Right atrium auricular region (tissue), 2 donors: Measurements from ENCODE around the gene RPRD2. TPM values are rescaled to one million over a fixed set of nuclear protein-coding genes. Genes with fewer than 3 reads are reported as not detected.

Source experiments
- DNase-seq: peaks from one replicate; pipeline ENCODE4 v3.0.0-alpha.2; 2019; ENCODE audit warnings: low spot score
- H3K27ac ChIP-seq, 2 donors: fragments of 200-600 bp; sonication (generic); 1 replicate in 1 of 2; 2 replicates in 1 of 2; pipeline ENCODE4 v1.5.1; 2016 to 2019
- H3K27me3 ChIP-seq, 2 donors: fragments of 200-600 bp; sonication (generic); one replicate each; pipeline versions ENCODE4 v1.5.1 to v1.6.0; 2017 to 2019
- H3K36me3 ChIP-seq: fragments of 200-600 bp; sonication (generic); one replicate; pipeline ENCODE4 v1.5.1; 2016
- H3K4me1 ChIP-seq, 2 donors: fragments of 200-600 bp; sonication (generic); one replicate each; pipeline versions ENCODE4 v1.5.1 to v1.6.0; 2017 to 2019
- H3K4me3 ChIP-seq, 2 donors: fragments of 200-600 bp; sonication (generic); 1 replicate in 1 of 2; 2 replicates in 1 of 2; pipeline ENCODE4 v1.5.1; 2017 to 2019; ENCODE audit warnings: mild to moderate bottlenecking in 1 of 2, moderate library complexity in 1 of 2
- H3K9me3 ChIP-seq, 2 donors: fragments of 200-600 bp; sonication (generic); one replicate each; pipeline ENCODE4 v1.5.1; 2019
- total RNA-seq, 2 donors: library from RNA; depleted of rRNA; stranded (reverse); fragments of >200 nt; gene quantifications; one replicate each; pipeline ENCODE4 v1.1.0, GENCODE V29; 2016
- TF ChIP-seq, protein P1 (sequence below), 2 donors: fragments of 200-600 bp; sonication (generic); IDR thresholded peaks; one replicate each; pipeline ENCODE4 v1.5.1; 2019; ENCODE audit warnings: antibody characterized with exemption in 2 of 2

RPRD2 gene
- total RNA-seq, 2 donors from 2014 or later: 18.5 to 24.0 TPM

DNA sequence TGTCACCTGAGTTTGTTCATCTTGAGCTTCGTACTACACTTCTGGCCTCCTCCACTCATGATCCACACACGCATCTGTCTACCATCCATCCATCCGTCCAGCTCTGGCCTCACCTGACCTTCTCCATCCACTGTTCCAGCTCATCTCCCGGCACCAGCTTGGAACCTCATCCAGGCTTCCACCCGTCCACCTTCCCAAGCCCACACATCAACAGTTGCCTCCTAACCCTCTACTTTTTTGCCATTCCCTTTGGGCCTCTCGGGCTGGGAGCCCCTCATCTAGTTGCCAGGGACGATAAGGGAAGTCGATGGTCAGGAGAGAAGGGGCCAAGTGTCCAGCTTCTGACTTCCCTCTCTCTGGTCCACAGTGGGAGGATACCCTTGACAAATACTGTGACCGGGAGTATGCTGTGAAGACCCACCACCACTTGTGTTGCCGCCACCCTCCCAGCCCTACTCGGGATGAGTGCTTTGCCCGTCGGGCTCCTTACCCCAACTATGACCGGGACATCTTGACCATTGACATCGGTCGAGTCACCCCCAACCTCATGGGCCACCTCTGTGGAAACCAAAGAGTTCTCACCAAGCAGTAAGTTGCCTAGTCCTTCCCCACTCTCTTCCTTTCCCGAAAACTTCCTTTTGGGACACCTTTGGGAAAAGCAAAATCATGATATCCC is 148.2 kb downstream of the RPRD2 start:
- no peaks in the 10 kb centered on the region for H3K9me3 ChIP-seq
- TF ChIP-seq, protein P1, sequence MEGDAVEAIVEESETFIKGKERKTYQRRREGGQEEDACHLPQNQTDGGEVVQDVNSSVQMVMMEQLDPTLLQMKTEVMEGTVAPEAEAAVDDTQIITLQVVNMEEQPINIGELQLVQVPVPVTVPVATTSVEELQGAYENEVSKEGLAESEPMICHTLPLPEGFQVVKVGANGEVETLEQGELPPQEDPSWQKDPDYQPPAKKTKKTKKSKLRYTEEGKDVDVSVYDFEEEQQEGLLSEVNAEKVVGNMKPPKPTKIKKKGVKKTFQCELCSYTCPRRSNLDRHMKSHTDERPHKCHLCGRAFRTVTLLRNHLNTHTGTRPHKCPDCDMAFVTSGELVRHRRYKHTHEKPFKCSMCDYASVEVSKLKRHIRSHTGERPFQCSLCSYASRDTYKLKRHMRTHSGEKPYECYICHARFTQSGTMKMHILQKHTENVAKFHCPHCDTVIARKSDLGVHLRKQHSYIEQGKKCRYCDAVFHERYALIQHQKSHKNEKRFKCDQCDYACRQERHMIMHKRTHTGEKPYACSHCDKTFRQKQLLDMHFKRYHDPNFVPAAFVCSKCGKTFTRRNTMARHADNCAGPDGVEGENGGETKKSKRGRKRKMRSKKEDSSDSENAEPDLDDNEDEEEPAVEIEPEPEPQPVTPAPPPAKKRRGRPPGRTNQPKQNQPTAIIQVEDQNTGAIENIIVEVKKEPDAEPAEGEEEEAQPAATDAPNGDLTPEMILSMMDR (IDR thresholded peaks at IDR 0.05): no peak
- DNase-seq: no peak
- H3K4me1 ChIP-seq: peaks cover 0 to 52% of the 10 kb centered on the region in 2 donors
- no peak overlapping the region for H3K27ac ChIP-seq
- no peaks in the 10 kb centered on the region for H3K27me3 ChIP-seq
- H3K4me3 ChIP-seq: no peak overlapping the region
- H3K36me3 ChIP-seq: no peaks in the 10 kb centered on the region

DNA sequence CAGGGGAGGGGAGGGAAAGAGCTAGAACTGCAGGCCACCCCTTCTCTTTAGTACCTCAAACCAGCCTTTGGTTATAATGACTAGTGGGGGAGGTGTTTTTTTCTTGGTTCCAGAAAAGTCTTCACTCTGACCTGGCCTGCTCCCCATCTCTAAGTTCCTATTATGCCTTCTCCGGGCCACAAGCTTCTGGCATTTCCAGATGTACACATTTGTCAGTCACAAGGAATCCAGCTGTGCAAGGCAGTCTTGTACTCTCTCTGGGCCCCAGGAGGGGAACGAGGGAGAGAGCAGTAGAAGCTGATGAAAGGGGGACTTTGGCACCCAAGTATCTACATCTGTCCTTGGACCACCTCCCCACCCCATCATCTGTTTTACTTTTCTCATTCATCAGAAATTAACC is 148.9 kb downstream of the RPRD2 start:
- Histone ChIP-seq H3K36me3 (no peaks in the 10 kb centered on the region), H3K4me1 (peaks cover 0 to 46% of the 10 kb centered on the region in 2 donors), H3K4me3 (no peak overlapping the region), H3K27ac (no peak overlapping the region), H3K9me3 (no peaks in the 10 kb centered on the region), H3K27me3 (no peaks in the 10 kb centered on the region)
- no peak for DNase-seq
- TF ChIP-seq, protein P1 (IDR thresholded peaks at IDR 0.05): no peak

DNA sequence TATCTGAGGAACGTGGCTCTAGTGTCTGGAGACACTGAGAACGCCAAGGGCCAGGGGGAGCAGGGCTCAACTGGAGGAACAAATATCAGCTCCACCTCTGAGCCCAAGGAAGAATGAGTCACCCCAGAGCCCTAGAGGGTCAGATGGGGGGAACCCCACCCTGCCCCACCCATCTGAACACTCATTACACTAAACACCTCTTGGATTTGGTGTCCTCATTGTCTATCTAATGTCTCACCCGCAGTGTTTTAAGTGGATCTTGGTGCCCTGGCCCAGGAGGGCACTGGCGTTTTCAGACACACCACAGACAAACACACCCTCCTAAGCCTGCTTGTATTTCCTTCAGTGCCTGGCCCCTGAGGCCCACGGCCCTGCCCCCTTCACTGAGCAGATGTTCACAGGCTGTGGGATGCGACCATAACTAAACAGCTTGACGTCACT is 149.4 kb downstream of the RPRD2 start:
- DNase-seq: no peak
- H3K36me3 ChIP-seq: no peaks in the 10 kb centered on the region
- no peak overlapping the region for H3K27ac ChIP-seq
- TF ChIP-seq, protein P1 (IDR thresholded peaks at IDR 0.05): no peak
- no peaks in the 10 kb centered on the region for H3K27me3 ChIP-seq
- peaks cover 0 to 41% of the 10 kb centered on the region in 2 donors for H3K4me1 ChIP-seq
- H3K9me3 ChIP-seq: no peaks in the 10 kb centered on the region
- no peak overlapping the region for H3K4me3 ChIP-seq

DNA sequence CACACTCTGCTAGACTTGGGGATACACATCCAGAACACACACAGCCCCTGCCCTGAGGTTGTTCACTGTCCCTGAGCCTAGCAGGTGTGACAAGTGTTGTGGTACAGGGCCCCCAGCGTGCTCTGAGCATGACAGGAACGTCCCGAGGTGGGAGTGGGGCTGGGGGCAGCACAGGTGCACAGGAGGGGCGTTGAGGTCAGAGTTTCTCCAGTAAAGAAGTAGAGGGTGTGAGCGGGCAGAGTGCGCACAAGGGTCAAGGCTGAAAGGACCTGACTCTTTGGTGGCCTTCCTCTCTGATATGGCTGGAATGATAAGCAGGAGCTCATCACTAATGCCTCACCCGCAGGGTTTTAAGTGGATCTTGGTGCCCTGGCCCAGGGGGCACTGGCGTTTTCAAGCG is 150.3 kb downstream of the RPRD2 start:
- TF ChIP-seq, protein P1 (IDR thresholded peaks at IDR 0.05): no peak
- Histone ChIP-seq H3K4me1 (peaks cover 0 to 32% of the 10 kb centered on the region in 2 donors), H3K4me3 (no peak overlapping the region), H3K9me3 (no peaks in the 10 kb centered on the region), H3K27ac (peak overlapping the region; percentile 85), H3K27me3 (no peaks in the 10 kb centered on the region), H3K36me3 (no peaks in the 10 kb centered on the region)
- no peak for DNase-seq

DNA sequence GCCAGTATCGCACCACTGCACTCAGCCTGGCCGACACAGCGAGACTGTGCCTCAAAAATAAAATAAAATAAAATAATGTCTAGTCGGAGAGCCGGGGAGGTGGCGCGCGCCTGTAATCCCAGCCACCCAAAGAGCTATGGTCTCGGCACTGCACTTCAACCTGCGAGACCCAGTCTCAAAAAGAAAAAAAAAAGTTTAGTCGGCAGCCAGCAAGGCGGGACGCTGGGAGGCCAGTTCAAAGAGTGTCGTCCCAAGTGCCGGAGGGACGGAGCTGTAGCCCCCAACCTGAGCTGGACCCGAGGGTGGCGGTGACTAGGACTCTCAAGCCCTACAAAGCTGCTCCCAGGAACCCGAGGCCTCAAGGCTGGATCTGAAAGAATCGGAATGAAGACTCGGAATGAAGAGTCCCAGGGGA is 151.0 kb downstream of the RPRD2 start:
- Histone ChIP-seq H3K27me3 (no peaks in the 10 kb centered on the region), H3K4me3 (peak overlapping the region; percentile 53 to 60), H3K9me3 (no peaks in the 10 kb centered on the region), H3K27ac (peak overlapping the region; percentile 85), H3K36me3 (no peaks in the 10 kb centered on the region), H3K4me1 (peaks cover 0 to 26% of the 10 kb centered on the region in 2 donors)
- no peak for DNase-seq
- TF ChIP-seq, protein P1 (IDR thresholded peaks at IDR 0.05): no peak
